Gastroesophageal sphincter (tissue), 4 donors: ENCODE data around the gene TMEM132E. TPM values are rescaled to one million over a fixed set of nuclear protein-coding genes. Genes with fewer than 3 reads are reported as not detected.

Experiments used
- ATAC-seq: fragments of 150-250 bp; one replicate; pipeline ENCODE4 v1.9.1; 2016; ENCODE audit warnings: mild to moderate bottlenecking, moderate library complexity
- H3K27ac ChIP-seq, 4 donors: fragments of 200-600 bp; sonication (generic) in 3 of 4; 1 replicate in 3 of 4; 2 replicates in 1 of 4; pipeline ENCODE4 v1.5.1; 2016 to 2019
- H3K27me3 ChIP-seq: fragments of 200-600 bp; sonication (generic); one replicate; pipeline ENCODE4 v1.5.1; 2019
- H3K36me3 ChIP-seq, 2 donors: fragments of 200-600 bp; sonication (generic); one replicate each; pipeline ENCODE4 v1.5.1; 2019; ENCODE audit warnings: control low read depth in 1 of 2
- H3K4me1 ChIP-seq, 3 donors: fragments of 200-600 bp; sonication (generic); 1 replicate in 2 of 3; 2 replicates in 1 of 3; pipeline ENCODE4 v1.5.1; 2016 to 2019; ENCODE audit warnings: control low read depth in 2 of 3
- H3K4me3 ChIP-seq, 2 donors: fragments of 200-600 bp; sonication (generic); one replicate each; pipeline ENCODE4 v1.5.1; 2019; ENCODE audit warnings: mild to moderate bottlenecking in 1 of 2, moderate library complexity in 1 of 2
- H3K9me3 ChIP-seq, 3 donors: fragments of 200-600 bp; sonication (generic); one replicate each; pipeline ENCODE4 v1.5.1; 2017 to 2019; ENCODE audit warnings: control low read depth in 2 of 3
- EP300 ChIP-seq: sonication (generic); formaldehyde crosslinking; IDR thresholded peaks from one replicate; pipeline ENCODE4 v1.6.1; 2017; ENCODE audit warnings: antibody characterized with exemption, mild to moderate bottlenecking
- POLR2A ChIP-seq, 2 donors: fragments of 450-650 bp; IDR thresholded peaks; one replicate each; pipeline ENCODE4 v1.6.1; 2017; ENCODE audit warnings: antibody characterized with exemption in 2 of 2, mild to moderate bottlenecking in 2 of 2, moderate library complexity in 1 of 2
- POLR2AphosphoS5 ChIP-seq: sonication (generic); formaldehyde crosslinking; IDR thresholded peaks from one replicate; pipeline ENCODE4 v1.6.1; 2017; ENCODE audit warnings: antibody characterized with exemption
- WGBS, 2 donors: methylation state at CpG; one replicate each; pipeline ENCODE4 v1.1.5; 2018; ENCODE audit warnings: low coverage in 1 of 2; 5-methylcytosine and 5-hydroxymethylcytosine counted together
- total RNA-seq, 4 donors: library from RNA; depleted of rRNA; stranded (reverse); fragments of >200 nt; gene quantifications; one replicate each; pipeline ENCODE4 v1.1.0, GENCODE V29; 2016
- TF ChIP-seq, protein P1 (sequence below), 4 experiments: fragments of 200-600 bp in 2 of 4; fragments of 450-650 bp in 2 of 4; sonication (generic) in 1 of 4; IDR thresholded peaks; one replicate each; pipeline ENCODE4 v1.5.1; 2017 to 2019; ENCODE audit warnings: antibody characterized with exemption in 4 of 4, mild to moderate bottlenecking in 2 of 4, moderate library complexity in 2 of 4

TMEM132E gene
- total RNA-seq, 4 donors from 2014 or later: 0.12 to 0.47 TPM; not detected in 2

DNA sequence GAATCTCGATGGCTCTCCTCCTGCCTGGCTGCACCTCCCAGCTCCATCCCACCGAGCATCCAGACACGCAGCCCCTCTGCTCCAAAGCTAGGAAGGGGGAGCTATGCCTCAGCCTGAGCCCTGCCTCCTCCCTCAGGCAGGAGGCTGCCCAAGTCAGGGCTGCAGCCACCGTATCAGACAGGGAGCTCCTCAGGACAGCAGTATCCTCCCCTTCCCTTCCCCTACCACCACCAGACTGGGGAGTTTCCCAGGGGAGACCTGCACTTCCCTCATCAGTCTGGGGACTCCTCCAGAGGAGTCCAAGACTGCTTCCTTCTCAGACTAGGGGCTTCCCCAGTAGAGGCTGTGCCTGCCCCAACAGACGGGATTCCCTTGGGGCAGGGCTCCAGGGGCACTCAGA lies 17.5 kb downstream of the TMEM132E start:
- no peaks in the 10 kb centered on the region for H3K36me3 ChIP-seq
- H3K27ac ChIP-seq: no peak overlapping the region
- H3K4me1 ChIP-seq: no peaks in the 10 kb centered on the region
- 22 to 46% methylated on average over 2 to 4 of the region's 5 CpGs for WGBS, 2 donors
- H3K9me3 ChIP-seq: no peaks in the 10 kb centered on the region
- ATAC-seq: no peak
- H3K4me3 ChIP-seq: no peak overlapping the region
- peaks cover 66% of the 10 kb centered on the region for H3K27me3 ChIP-seq
- TF ChIP-seq POLR2AphosphoS5 (no peak), POLR2A (IDR thresholded peaks at IDR 0.05) (no peak), EP300 (no peak)
- TF ChIP-seq, protein P1, sequence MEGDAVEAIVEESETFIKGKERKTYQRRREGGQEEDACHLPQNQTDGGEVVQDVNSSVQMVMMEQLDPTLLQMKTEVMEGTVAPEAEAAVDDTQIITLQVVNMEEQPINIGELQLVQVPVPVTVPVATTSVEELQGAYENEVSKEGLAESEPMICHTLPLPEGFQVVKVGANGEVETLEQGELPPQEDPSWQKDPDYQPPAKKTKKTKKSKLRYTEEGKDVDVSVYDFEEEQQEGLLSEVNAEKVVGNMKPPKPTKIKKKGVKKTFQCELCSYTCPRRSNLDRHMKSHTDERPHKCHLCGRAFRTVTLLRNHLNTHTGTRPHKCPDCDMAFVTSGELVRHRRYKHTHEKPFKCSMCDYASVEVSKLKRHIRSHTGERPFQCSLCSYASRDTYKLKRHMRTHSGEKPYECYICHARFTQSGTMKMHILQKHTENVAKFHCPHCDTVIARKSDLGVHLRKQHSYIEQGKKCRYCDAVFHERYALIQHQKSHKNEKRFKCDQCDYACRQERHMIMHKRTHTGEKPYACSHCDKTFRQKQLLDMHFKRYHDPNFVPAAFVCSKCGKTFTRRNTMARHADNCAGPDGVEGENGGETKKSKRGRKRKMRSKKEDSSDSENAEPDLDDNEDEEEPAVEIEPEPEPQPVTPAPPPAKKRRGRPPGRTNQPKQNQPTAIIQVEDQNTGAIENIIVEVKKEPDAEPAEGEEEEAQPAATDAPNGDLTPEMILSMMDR (IDR thresholded peaks at IDR 0.05): no peak

DNA sequence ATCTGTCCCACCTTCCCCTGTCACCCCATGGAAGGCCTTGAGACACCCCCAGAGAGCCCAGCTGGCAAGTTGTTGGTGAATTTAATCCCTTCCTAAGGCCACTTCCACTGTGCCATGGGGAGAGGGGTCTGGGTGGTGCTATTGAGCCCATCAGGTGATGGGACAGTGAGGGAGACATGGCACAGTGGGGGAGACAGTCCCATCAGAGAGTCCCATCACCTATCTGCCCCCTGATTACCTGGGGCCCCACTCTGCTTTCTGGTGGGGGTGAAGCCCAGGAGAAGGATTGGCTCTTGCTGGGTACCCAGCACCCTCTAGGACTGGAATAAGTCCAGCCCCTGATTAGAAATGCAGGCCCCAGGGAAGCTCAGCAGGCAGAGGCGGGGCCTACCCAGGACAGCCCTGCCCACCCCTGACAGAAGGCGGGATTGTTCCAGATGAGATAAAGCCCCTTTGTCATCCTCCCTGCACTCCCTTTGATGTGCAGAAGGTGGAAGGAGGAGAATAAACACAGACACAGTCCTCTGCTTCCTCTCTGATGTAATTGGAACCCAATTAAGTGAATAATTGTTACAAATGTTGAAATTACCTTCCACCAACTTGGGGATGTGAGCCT lies 18.9 kb downstream of the TMEM132E start:
- TF ChIP-seq, protein P1 (IDR thresholded peaks at IDR 0.05): no peak
- TF ChIP-seq POLR2AphosphoS5 (no peak), EP300 (no peak), POLR2A (IDR thresholded peaks at IDR 0.05) (no peak)
- WGBS, 2 donors: 86% methylated on average over 1 of the region's 2 CpGs; no CpG with 5 or more reads in 1 of the 2 donors
- no peak for ATAC-seq
- no peak overlapping the region for H3K27ac ChIP-seq
- H3K4me1 ChIP-seq: no peaks in the 10 kb centered on the region
- peaks cover 63% of the 10 kb centered on the region for H3K27me3 ChIP-seq
- no peak overlapping the region for H3K4me3 ChIP-seq
- H3K36me3 ChIP-seq: no peaks in the 10 kb centered on the region
- no peaks in the 10 kb centered on the region for H3K9me3 ChIP-seq

DNA sequence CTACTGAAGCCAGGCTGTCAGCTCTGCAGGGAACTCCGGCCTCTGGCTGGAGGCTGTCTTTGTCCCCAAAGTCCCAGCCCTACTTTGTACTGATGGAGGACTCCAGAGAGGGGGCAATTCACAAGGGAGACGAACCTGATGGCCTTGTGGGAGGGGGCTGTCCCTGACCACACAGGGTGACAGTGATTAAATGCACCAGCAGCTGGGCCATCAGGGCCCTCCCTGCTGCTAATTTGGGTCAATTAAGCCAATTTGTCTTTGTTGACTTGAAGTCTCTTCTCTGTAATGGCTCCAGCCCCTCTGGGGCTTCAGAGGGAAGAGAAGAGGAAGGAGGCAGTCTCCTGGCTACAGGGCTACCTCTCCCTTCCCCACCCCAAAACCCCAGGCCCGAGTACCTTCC lies 22.0 kb downstream of the TMEM132E start:
- H3K4me3 ChIP-seq: no peak overlapping the region
- ATAC-seq: no peak
- no peaks in the 10 kb centered on the region for H3K4me1 ChIP-seq
- H3K9me3 ChIP-seq: no peaks in the 10 kb centered on the region
- no peak overlapping the region for H3K27ac ChIP-seq
- no peaks in the 10 kb centered on the region for H3K36me3 ChIP-seq
- 20% methylated on average over 1 of the region's 3 CpGs for WGBS, 2 donors
- TF ChIP-seq POLR2A (IDR thresholded peaks at IDR 0.05): no peak
- TF ChIP-seq EP300: no peak
- TF ChIP-seq, protein P1 (IDR thresholded peaks at IDR 0.05): no peak
- no peak for TF ChIP-seq POLR2AphosphoS5
- H3K27me3 ChIP-seq: peaks cover 49% of the 10 kb centered on the region

DNA sequence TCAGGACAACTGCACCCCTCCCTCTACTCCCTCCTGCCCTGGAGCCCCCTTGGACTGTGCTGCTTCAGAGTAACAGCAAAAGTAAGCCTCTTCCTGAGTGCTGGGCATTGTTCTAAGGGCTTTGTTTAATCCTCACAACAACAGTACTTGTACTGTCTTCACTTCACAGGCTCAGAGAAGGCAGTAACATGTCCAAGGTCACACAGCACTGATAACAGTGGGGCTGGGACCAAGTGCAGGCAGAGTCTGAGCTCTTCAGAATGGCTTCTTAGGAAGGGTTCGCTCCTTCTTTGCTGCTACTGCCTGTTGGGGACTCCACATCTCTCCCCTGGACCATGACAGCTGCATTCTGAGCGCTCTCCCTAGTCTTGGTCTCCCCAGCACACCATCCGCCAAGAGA lies 24.6 kb downstream of the TMEM132E start:
- Histone ChIP-seq H3K27ac (no peak overlapping the region), H3K36me3 (no peaks in the 10 kb centered on the region), H3K4me3 (no peak overlapping the region), H3K9me3 (no peaks in the 10 kb centered on the region), H3K27me3 (peaks cover 52% of the 10 kb centered on the region), H3K4me1 (no peaks in the 10 kb centered on the region)
- WGBS, 2 donors: 80 to 100% methylated on average over 1 of the region's 3 CpGs
- no peak for ATAC-seq
- no peak for TF ChIP-seq EP300

DNA sequence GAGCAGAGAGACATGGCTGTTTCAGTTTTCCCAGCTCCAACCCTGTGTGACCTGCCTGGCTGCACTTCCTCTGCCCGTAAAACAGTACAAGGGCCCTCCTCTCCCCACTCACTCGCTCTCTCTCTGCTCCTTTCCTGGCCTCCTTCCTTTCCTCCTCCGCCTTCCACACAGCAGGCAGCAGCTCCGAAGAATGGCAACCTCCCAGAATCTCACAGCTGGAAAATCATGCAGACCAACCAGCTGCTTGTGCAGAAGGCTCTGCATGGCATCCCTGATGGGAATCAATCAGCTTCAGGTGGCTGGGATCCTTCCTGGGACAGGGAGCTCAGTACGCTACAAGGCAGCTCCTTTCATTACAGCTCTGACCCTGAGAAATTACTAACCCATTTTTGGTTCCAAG lies 27.4 kb downstream of the TMEM132E start:
- ATAC-seq: no peak
- no peak overlapping the region for H3K4me3 ChIP-seq
- TF ChIP-seq, protein P1 (IDR thresholded peaks at IDR 0.05): no peak
- no peaks in the 10 kb centered on the region for H3K36me3 ChIP-seq
- no peaks in the 10 kb centered on the region for H3K4me1 ChIP-seq
- no peaks in the 10 kb centered on the region for H3K9me3 ChIP-seq
- no peak overlapping the region for H3K27ac ChIP-seq
- WGBS, 2 donors: 26 to 40% methylated on average over 1 to 5 of the region's 5 CpGs
- H3K27me3 ChIP-seq: peaks cover 57% of the 10 kb centered on the region
